Cardiac muscle cell (in vitro differentiated cells and primary cell): ENCODE data around the gene BICD1. TPM values are rescaled to one million over a fixed set of nuclear protein-coding genes. Genes with fewer than 3 reads are reported as not detected.
"Not testable (repeated sequence)": the region's sequence is repeated elsewhere in the genome, so short reads cannot be mapped to it uniquely, and the experiment has no call there.

Source experiments
- DNase-seq, 2 donors: peaks; one replicate each; pipeline versions ENCODE4 v3.0.0 to v3.0.0-alpha.2; 2010 to 2017; ENCODE audit warnings: low read depth in 1 of 2, low spot score in 1 of 2
- H3K27ac ChIP-seq: fragments of 200-600 bp; sonication (generic); 2 replicates; pipeline ENCODE4 v1.5.1; 2016
- H3K27me3 ChIP-seq: fragments of 200-600 bp; sonication (generic); 2 replicates; pipeline ENCODE4 v1.6.0; 2016; ENCODE audit warnings: control low read depth
- H3K36me3 ChIP-seq: fragments of 200-600 bp; sonication (generic); 2 replicates; pipeline ENCODE4 v1.5.1; 2016; ENCODE audit warnings: control low read depth
- H3K4me1 ChIP-seq: fragments of 200-600 bp; sonication (generic); 2 replicates; pipeline ENCODE4 v1.8.1; 2017; ENCODE audit warnings: low read depth, mild to moderate bottlenecking, mixed run types
- H3K4me3 ChIP-seq: fragments of 200-600 bp; sonication (generic); 2 replicates; pipeline ENCODE4 v1.5.1; 2016; ENCODE audit warnings: mild to moderate bottlenecking
- H3K9me3 ChIP-seq: fragments of 200-600 bp; sonication (generic); 2 replicates; pipeline ENCODE4 v1.5.1; 2017; ENCODE audit warnings: low read depth, mild to moderate bottlenecking, control low read depth
- CTCF ChIP-seq: IDR thresholded peaks from 2 replicates; pipeline ENCODE4 v1.5.1; 2012; ENCODE audit warnings: low read depth, mild to moderate bottlenecking, low read length
- polyA plus RNA-seq: library from polyadenylated mRNA; unstranded; fragments of >200 nt; fragmentation: Nextera tagmentation; extraction: Ambion mirVana; gene quantifications from 2 replicates; pipeline ENCODE4 v1.2.1, GENCODE V29; 2016
- total RNA-seq: library from RNA; depleted of rRNA; stranded (reverse); fragments of >200 nt; gene quantifications from 2 replicates; pipeline ENCODE4 v1.2.3, GENCODE V29; 2016

Gene BICD1
- total and polyA plus RNA-seq, 2 experiments from 2014 or later: 13.3 to 16.6 TPM

- no peaks in the 10 kb centered on the region for H3K27me3 ChIP-seq
- DNase-seq: peak in 1 of 2 donors; percentile 37
- H3K4me3 ChIP-seq: no peak overlapping the region
- peak overlapping the region; percentile 24 for H3K27ac ChIP-seq
- no peak for TF ChIP-seq CTCF
- H3K9me3 ChIP-seq: no peaks in the 10 kb centered on the region
- no peaks in the 10 kb centered on the region for H3K36me3 ChIP-seq
- peaks cover 6% of the 10 kb centered on the region for H3K4me1 ChIP-seq
Measured at GRCh38 chr12:32270818-32271710, 164.4 kb downstream of the BICD1 start.

GRCh38 chr12:32272465-32272864 lies 165.8 kb downstream of the BICD1 start:
- Histone ChIP-seq H3K9me3 (no peaks in the 10 kb centered on the region), H3K4me3 (no peak overlapping the region), H3K27me3 (no peaks in the 10 kb centered on the region), H3K4me1 (peaks cover 6% of the 10 kb centered on the region), H3K27ac (no peak overlapping the region), H3K36me3 (no peaks in the 10 kb centered on the region)
- no peak for TF ChIP-seq CTCF
- DNase-seq: no peak

- H3K36me3 ChIP-seq: no peaks in the 10 kb centered on the region
- no peak for DNase-seq
- TF ChIP-seq CTCF: no peak
- no peaks in the 10 kb centered on the region for H3K9me3 ChIP-seq
- H3K27ac ChIP-seq: peak overlapping the region; percentile 34
- H3K27me3 ChIP-seq: no peaks in the 10 kb centered on the region
- no peak overlapping the region for H3K4me3 ChIP-seq
- peaks cover 6% of the 10 kb centered on the region for H3K4me1 ChIP-seq
Measured at GRCh38 chr12:32273063-32273522, 166.4 kb downstream of the BICD1 start.

- Histone ChIP-seq H3K4me3 (no peak overlapping the region), H3K27me3 (no peaks in the 10 kb centered on the region), H3K27ac (peak overlapping the region; percentile 34), H3K36me3 (no peaks in the 10 kb centered on the region), H3K9me3 (no peaks in the 10 kb centered on the region), H3K4me1 (peaks cover 6% of the 10 kb centered on the region)
- TF ChIP-seq CTCF: no peak
- peak in 1 of 2 donors; percentile 38 for DNase-seq
Measured at GRCh38 chr12:32273712-32274111, 167.1 kb downstream of the BICD1 start.

GRCh38 chr12:32274665-32275064 lies 168.0 kb downstream of the BICD1 start:
- no peak for TF ChIP-seq CTCF
- H3K27ac ChIP-seq: no peak overlapping the region
- no peaks in the 10 kb centered on the region for H3K27me3 ChIP-seq
- DNase-seq: no peak
- H3K9me3 ChIP-seq: no peaks in the 10 kb centered on the region
- H3K4me3 ChIP-seq: no peak overlapping the region
- peaks cover 6% of the 10 kb centered on the region for H3K4me1 ChIP-seq
- H3K36me3 ChIP-seq: no peaks in the 10 kb centered on the region

- not testable (repeated sequence) for H3K4me3 ChIP-seq, H3K4me1 ChIP-seq, H3K27me3 ChIP-seq, H3K36me3 ChIP-seq, H3K9me3 ChIP-seq, DNase-seq, H3K27ac ChIP-seq
Measured at GRCh38 chr12:32275520-32275919, 168.9 kb downstream of the BICD1 start.
